Measurements from ENCODE around the gene PCLO.

GRCh38 chr7:83155407-83155806 lies 7.3 kb downstream of the PCLO start:
- TF ChIP-seq, protein P1, sequence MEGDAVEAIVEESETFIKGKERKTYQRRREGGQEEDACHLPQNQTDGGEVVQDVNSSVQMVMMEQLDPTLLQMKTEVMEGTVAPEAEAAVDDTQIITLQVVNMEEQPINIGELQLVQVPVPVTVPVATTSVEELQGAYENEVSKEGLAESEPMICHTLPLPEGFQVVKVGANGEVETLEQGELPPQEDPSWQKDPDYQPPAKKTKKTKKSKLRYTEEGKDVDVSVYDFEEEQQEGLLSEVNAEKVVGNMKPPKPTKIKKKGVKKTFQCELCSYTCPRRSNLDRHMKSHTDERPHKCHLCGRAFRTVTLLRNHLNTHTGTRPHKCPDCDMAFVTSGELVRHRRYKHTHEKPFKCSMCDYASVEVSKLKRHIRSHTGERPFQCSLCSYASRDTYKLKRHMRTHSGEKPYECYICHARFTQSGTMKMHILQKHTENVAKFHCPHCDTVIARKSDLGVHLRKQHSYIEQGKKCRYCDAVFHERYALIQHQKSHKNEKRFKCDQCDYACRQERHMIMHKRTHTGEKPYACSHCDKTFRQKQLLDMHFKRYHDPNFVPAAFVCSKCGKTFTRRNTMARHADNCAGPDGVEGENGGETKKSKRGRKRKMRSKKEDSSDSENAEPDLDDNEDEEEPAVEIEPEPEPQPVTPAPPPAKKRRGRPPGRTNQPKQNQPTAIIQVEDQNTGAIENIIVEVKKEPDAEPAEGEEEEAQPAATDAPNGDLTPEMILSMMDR (IDR thresholded peaks at IDR 0.05): no peak
- TF ChIP-seq ZFX (IDR thresholded peaks at IDR 0.05; ENCODE audit: borderline replicate concordance): no peak
